ENCODE data around the gene TSPO.
"Not testable (repeated sequence)": the region's sequence is repeated elsewhere in the genome, so short reads cannot be mapped to it uniquely, and the experiment has no call there.

The TSPO gene

DNA sequence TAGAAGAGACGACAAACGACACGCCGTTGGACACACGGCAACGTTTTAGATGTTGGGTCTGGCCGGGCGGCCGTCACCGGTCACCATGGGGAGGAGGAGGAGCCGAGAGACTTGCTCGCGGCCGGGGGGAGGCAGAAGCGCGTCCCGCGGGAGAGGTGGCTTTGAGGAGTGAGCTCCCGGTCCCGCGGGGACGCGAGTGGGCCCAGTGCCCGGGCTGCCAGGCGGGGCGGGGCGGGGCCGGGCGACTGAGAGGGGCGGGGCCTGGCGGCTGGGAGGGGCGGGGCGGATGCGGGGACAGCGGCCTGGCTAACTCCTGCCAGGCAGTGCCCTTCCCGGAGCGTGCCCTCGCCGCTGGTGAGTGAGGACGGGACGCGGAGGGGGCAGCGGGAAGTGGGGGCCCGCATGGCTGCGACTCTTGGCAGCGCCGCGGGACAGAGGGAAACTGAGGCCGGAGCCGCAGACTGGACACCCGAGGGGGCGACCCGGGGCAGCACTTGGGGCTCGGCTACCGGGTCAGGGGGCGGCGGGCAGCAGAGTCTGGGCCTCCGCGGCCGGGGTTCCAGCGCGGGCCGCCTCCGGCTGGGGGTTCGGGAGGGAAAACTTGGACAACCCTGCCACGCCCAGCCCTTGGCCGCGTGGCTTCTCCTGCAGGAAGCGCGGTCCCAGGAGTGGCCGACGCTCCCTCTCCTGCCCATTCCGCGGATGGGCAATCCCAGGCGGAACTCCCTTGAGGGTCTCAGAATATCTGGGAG lies at the start of gene TSPO:
TSS of gene TSPO (plus strand) at position 309 of the 752 bp plus-strand sequence. CDS start 7,680 bp downstream, outside the sequence.
- DNase-seq (ENCODE audit: low read depth in 2 of 2) = peak; percentile 31 to 46

DNA sequence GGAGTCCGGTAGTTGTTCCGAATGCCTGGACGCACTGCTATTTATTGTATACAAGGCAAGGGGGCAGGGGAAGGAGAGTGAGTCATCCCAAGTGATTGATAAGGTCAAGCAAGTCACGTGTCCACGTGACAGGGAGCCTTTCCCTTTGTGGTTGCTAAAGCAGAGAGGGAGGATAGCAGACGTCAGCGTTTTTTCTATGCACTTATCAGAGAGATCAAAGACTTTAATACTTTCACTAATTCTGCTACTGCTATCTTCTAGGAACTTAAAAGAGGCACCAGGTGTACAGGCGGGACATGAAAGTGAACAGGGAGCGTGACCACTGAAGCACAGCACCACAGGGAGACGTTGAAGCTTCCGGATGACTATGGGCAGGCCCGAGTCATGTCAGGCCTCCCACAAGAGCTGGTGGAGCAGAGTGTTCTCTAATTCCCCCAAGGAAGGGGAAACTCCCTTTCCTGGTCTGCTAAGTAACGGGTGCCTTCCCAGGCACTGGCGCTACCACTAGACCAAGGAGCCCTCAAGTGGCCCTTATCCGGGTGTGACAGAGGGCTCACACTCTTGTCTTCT lies 47.2 kb upstream of the TSPO start:
- not testable (repeated sequence) for DNase-seq (ENCODE audit: low read depth in 2 of 2)

DNA sequence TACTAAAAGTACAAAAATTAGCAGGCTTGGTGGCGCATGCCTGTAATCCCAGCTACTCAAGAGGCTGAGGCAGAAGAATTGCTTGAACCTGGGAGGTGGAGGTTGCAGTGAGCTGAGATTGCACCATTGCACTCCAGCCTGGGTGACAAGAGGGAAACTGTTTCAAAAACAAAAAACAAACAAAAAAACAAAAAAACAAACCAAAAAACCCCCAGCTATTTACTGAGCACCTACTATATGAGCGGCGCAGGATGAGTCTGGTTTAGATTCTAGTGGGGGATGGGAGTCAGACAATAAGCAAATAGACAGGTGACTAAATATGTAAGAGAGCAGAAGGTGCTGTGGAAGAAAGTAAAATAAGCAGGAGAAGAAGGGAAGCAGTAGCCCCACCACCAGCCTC lies 46.4 kb upstream of the TSPO start:
- not testable (repeated sequence) for DNase-seq (ENCODE audit: low read depth in 2 of 2)

DNA sequence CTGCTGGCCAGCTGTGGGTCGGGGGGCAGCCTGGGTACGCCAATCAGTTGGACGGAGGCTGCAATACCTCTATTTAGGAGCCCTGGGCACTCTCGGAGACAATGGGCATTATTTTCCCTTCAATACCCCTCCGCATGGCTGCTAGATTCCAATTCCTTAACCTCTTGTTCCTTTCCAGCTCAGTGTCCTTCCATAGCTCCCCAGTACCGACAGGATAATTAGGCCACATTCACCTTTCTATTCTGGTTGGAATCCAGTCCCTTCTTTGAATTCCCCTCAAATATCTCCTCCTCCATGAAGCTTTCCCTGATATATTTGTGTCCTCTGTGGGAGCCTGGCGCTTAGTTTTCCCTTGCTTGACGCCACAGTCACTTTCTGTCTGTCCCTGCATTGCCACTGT lies 45.1 kb upstream of the TSPO start:
- DNase-seq (ENCODE audit: low read depth in 2 of 2) = no peak

DNA sequence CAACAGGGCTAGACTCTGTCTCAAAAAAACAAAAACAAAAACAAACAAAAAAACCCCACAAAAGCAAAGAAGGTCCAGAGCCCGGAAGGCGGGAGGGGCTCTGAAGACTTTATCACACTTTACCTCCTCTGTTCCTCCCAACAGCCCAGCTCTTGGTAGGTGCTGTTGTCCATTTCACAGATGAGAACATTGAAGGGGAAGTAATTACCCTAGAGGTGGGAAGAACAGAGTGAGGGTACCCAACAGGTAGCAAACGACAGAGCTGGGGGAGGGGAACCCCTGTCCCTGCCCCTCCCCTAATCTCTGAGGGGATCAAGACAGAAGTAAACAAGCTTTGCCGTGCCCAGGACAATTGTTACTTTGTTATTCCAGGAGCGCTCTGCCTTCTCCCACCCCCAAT lies 41.8 kb upstream of the TSPO start:
- DNase-seq (ENCODE audit: low read depth in 2 of 2) = no peak

DNA sequence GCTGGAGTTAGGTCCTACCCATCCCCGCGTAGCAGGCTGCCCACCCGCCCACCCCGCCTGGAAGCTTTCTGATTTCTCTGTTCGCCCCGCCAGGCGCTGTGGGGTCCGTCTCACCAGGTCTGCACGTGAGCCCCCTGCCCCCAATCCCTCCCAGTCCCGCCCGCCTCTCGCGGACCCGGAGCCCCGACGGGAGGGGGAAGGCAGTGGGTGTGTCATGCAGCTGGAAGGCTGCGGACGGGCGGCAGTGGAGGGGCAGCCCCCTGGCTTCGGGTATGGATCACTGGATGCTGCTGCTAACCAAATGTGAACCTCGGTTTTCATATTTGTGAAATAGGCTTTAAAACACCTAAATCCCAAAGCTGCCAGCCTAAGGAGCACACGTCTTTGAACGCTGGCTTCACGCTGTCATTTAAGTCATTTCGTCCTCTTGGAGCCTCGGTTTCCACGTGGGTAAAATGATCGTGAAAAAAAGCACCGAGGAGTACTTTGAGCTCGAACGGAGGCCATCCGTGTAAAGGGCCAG lies 41.4 kb upstream of the TSPO start:
- DNase-seq (ENCODE audit: low read depth in 2 of 2) = no peak

DNA sequence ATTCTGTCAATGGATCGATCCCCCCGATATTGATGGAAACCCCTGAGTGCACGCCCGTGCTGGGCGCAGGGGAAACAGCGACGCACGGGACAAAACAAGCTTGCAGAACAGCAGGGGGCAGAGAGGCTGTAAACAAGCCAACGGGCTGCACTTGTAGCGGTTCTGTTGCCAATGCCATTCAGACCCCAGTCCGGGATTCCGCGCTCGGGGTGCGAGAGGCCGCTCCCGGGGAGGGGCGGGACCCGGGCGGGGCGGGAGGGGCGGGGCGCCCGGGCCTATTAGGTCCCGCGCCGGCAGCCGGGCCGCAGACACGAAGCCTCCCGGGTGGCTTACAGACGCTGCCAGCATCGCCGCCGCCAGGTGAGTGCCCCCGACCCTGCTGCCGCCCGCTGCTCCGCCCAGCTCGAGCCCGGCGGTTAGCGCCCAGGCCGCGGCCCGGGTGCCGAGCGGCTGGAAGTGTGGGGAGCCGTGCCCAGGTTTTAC lies 40.9 kb upstream of the TSPO start, which contains the start of gene BIK:
TSS of gene BIK (plus strand) at position 307 of the 483 bp plus-strand sequence. CDS start 13,273 bp downstream, outside the sequence.
- peak in 1 of 2 donors; percentile 26 for DNase-seq (ENCODE audit: low read depth in 2 of 2)

DNA sequence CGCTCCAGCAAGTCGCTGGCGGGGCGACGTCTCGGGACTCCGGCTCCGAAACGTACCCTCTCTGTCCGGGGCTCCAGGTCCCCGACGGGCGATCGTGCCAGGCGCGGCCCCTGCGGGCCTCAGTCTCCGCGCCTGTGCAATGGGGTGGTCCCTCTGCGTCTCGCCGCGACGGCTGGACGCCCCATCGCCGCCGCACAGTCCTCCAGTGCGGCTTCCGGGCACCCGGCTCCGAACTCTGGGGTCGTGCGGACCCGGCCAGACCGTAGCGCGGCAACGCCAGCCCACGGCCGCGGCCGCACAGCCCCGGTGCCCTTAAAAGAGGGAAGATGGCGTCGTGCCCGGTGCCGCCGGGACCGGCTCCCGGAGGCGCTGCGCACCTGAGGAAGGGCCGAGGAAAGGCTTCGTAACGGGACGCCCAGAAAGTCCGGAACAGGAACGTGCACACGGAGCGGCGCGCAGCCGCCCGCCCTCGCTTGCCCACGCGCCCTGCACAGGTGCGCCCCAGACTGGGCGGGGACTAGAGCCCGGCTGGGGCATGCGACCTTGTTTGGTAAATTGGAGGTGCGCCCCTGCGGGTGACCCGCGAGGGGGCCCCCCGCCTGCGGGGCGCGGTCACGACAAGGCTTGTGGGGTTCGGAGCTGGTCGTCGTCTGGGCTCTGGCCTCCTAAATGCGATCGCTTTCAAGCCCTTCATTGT lies 40.3 kb upstream of the TSPO start:
- DNase-seq (ENCODE audit: low read depth in 2 of 2) = peak in 1 of 2 donors; percentile 24

DNA sequence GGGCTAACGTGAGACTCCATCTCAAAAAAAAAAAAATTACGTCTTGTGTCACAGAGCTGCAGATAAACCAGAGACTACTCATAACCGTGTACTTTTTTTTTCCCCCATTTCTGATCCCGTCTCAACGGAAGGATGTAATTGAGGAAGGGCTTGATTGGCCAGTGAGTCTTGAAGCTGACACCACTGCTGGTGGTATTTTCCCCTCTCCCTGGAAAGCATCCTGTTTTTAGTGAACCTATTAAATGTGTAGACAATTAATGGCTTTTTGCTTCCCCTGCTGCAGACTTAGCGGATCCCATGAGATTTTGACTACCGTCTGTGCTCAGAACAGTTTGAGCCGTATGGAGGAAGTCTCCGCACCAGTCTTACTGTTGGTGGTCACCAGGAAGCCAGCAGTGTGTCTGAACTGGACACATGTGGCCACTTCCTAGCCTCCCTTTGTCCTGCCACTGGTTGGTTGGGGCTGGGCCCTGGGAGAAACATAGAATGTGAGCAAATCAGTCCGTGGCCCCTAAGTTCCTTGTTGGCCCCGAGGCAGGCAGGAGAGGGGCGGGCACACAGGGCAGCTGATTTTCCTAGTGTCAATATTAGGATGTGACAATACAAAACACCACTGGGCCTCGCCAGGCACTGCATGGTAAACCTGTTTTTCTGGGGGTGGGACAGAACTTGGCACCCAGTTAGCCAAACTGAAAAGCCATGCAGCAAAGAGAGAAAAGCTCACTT lies 37.7 kb upstream of the TSPO start:
- DNase-seq (ENCODE audit: low read depth in 2 of 2) = no peak

DNA sequence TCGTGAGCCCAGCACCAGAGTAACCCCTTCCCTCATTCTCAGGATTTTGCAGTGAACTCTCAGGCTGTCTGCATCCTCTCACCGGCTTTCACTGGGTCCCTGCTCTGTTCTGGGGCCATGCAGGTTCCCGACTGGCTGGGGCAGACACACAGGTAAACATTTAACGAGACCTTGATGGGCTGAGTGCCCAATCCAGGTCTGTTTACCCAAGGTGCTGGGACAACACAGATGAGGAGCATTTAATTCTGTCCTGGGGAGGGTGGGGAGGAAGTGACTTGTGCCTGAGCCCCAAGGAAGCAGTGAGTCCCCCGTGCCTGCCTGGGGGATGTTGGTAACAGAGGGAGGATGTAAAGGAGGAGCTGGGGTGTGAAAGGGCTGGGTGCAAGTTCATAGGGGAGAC lies 36.4 kb upstream of the TSPO start:
- no peak for DNase-seq (ENCODE audit: low read depth in 2 of 2)

DNA sequence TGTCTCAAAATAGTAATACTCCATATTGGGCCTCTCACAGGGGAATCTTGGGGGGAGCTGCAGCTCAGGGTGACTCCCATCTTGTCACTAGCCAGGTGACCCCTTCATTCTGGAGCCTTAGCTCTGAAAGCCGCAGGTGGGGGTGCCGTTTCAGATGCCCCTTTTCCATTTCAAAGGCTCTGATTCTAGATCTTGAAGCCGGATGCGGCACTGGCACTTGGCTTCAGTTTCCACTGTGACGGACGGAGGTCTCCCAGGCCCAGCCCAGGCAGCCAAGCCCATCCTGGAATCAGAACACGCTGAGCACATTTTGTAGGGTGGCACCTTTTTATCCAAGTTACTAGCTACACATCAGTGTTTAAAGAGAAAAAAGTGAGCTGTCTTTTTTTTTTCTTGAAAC lies 34.4 kb upstream of the TSPO start:
- no peak for DNase-seq (ENCODE audit: low read depth in 2 of 2)

DNA sequence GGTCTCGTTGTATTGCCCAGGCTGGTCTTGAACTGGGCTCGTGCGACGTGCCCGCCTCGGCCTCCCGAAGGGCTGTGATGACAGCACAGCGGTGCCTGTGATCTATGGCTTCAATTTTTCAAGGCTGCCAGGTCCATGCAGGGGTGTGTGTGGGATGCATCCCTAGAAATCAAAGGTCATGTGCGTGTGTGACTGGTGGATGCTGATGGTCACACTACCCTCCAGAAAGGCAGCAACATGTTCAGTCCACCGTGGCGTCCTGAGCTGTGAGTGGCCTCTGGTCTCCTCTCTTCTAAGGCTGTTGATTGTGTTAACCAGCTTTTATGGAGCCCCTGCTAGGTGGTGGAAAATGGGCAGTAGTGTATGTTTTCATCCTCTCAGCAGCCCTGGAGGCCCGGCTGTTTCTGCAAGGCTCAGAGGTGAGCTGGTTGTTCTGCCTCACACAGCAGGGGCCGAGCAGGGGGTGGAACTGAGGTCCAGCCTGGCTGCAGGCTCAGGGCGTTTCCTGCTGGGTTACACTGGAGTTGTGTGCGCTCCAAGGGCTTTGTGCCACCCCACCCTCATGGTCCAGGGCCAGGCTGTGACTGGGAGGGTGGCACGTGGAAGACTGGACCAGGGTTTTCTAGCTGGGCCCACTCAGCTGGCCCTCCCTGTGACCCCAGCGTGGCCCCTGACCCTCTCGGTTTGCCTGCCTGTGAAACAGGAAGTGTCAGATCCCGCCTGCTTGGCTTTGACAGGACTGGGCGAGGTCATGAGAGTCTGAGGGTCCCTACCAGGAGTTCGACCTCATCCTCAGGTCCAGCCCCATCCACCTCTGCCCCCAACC lies 33.1 kb upstream of the TSPO start:
- DNase-seq (ENCODE audit: low read depth in 2 of 2) = no peak

DNA sequence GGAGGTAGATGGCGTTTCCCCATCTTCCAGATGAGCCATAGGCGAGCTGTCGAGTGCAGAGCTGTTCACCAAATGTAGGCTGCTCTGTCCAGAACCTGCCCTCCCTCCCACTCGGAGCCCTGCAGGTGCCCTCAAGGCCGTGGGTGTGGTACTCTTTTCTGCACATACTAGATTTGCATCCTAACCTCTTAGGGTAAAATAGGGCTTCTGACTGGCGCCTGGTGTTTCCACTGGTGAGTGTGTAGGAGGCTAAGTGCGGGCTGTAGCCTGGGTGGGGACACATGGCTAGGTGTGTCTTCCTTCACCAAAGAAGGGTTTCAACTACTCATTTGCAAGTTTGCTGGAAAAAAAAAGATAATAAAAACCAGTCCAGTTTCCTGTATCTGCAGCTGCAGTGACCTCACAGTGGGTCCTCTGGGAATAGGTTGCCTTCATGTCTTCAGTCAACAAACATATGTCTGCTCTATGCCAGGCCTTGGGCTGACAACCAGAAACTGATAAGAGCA lies 32.4 kb upstream of the TSPO start:
- no peak for DNase-seq (ENCODE audit: low read depth in 2 of 2)

DNA sequence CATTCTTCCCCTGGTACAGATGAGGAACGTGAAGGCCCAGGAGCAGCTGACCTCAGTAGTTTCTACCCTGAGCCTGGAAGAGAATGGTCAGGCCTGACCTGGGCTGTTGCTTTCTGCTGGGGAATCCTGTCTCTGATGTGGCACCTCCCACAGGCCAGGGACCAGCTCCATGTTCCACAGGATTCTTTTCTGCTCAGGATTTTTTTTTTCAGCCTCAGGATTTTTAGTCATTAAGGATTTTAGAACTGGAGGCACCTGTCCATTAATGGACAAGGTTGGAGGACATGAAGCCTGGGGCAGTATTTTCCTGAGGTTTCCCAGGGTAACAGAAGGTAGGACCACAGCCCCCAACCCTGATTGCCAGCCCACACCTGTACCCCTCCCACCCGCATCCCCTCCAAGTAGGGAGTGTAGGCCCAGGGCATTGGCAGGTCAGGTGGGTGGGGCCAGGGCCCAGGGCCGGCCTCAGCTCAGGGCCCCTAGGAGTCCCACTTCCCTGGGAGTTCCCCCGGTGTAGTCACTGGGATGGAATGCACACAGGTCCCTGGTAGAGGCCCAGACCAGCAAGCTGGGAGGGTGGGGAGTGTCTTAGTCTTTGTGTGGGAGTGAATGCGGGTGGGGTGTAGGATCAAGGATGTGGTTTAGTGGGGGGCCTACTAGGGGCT lies 24.7 kb upstream of the TSPO start:
- no peak for DNase-seq (ENCODE audit: low read depth in 2 of 2)

DNA sequence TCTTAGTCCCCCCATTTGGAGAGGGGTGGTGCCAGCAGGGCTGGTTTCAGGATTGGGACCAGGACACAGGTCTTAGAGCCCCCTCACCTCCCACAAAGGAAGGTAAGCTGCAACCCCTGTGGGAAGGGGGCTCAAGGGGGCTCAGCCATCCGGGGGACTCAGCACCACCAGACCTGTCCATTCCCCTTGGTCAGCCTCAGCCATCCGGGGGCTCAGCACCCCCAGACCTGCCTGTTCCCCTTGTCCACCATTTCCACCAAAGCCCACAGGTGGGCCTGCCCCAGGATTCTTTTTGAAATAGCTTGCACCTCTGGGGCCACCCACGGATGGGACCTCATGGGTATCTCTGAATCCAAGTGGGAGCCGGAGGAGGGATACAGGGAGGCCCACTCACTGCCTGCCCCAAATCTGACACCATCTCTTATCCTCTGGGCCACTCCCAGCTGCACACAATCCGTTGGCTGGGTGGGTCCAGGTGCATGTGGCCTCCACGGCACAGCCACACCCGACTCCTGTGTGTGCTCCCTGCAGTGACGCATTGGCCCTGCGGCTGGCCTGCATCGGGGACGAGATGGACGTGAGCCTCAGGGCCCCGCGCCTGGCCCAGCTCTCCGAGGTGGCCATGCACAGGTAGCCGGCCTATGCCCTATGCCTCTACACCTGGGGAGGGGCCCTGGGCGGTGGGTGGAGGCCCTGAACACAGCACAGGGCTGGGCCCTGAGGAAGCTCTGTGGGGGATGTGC lies 24.0 kb upstream of the TSPO start:
- no peak for DNase-seq (ENCODE audit: low read depth in 2 of 2)

DNA sequence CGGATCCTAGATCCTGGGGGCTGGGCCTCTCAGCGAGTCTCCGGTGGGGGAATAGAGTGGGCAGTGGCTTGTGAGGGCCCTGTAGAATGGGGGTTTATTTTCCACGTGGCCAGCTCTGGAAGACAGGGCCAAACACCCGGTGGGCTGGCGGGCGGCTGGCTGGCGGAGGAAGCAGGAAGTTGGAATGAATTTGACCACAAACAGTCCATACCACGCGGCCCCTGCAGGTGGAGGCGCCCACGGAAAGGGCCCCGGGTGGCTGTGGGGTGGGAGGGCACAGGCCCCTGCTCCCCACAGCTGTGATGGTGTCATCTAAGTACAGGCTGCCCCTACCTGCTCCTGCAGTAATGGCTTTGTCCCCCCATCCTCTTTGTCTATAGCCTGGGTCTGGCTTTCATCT lies 23.2 kb upstream of the TSPO start:
- DNase-seq (ENCODE audit: low read depth in 2 of 2) = no peak

DNA sequence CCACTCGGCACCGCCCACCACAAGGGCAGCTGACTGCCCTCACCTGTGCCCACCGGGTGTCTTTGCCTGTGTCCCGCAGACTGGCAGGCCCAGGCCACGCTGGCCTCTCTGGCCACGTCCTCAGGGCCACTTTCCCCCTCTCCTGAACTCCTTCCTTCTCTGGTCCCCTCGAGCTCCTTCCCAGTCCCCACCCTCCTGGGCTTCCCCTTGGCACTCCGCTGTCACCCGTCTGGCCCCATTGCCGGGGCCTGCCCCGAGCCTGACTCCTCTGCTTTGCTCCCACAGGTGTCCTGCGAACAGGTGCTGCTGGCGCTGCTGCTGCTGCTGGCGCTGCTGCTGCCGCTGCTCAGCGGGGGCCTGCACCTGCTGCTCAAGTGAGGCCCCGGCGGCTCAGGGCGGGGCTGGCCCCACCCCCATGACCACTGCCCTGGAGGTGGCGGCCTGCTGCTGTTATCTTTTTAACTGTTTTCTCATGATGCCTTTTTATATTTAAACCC lies 22.4 kb upstream of the TSPO start:
- no peak for DNase-seq (ENCODE audit: low read depth in 2 of 2)

DNA sequence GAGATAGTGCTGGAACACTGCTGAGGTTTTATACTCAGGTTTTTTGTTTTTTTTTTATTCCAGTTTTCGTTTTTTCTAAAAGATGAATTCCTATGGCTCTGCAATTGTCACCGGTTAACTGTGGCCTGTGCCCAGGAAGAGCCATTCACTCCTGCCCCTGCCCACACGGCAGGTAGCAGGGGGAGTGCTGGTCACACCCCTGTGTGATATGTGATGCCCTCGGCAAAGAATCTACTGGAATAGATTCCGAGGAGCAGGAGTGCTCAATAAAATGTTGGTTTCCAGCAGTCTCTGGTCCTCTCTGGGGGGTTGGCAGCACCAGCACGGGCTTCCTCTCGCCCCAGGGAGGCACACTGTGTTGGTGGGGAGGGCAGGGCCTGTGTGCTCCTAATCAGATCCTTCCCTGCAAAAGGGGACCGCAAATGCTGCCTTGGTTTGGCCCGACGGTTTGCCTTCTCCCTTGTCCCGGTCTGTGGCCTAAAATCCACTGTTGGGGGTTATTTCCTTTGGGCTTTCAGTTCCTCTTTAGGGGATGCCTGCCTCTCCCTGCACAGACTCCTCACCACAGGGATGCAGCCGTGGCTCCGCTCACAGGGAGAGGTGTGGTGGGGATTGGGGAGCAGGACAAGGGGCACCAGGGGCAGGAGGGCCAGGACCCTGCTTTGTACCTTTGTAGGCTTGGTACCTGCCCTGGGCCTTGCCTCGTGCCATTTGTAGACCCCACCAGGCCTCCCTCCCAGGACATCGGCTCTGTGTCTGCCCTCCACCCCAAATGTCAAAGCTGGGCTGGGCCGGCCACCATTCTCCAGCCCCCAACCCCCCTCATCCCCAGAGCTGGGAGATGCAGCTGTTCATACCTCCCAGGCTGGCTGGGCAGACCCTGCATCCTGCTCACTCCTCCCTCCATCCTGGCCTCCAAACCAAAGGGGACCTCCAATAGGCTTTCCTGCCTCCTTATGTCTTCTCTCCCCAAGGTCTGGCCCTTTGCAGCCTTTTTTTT lies 21.6 kb upstream of the TSPO start:
- DNase-seq (ENCODE audit: low read depth in 2 of 2) = no peak

Data from stimulated activated CD8-positive, alpha-beta memory T cell treated with anti-CD3 and anti-CD28 coated beads, Interleukin-2, amount 100 ng/mL, for 1 hour (primary cell).